NCI-H2029 (cell line): ENCODE measurements around the gene PIEZO1.
A peak's percentile ranks its signal among the peaks of the same experiment; 100 is the strongest.

Experiments used
- DNase-seq: peaks from one replicate; lab custom pipeline; 2025; lab: John Stamatoyannopoulos, UW

PIEZO1 gene

GRCh38 chr16:88815901-88816589, 31.0 kb upstream of the PIEZO1 start:
- peak; percentile 5 for DNase-seq

GRCh38 chr16:88815227-88815626, 30.2 kb upstream of the PIEZO1 start:
- no peak for DNase-seq

GRCh38 chr16:88814144-88814502, 29.1 kb upstream of the PIEZO1 start:
- no peak for DNase-seq

- DNase-seq, result no peak
Observed at GRCh38 chr16:88813269-88814143, 28.5 kb upstream of the PIEZO1 start.

- DNase-seq, result no peak
Observed at GRCh38 chr16:88812513-88813268, 27.7 kb upstream of the PIEZO1 start.

- peak; percentile 72 for DNase-seq
Observed at GRCh38 chr16:88811769-88812512, 26.9 kb upstream of the PIEZO1 start, which contains the start of gene APRT. Gene APRT, minus strand, starts transcription at chr16:88811928. Its CDS starts 29 bp downstream, at chr16:88811899.

GRCh38 chr16:88810912-88811768, 26.1 kb upstream of the PIEZO1 start:
- DNase-seq, result peak; percentile 39

- DNase-seq, result no peak
Observed at GRCh38 chr16:88810166-88810911, 25.3 kb upstream of the PIEZO1 start.

- no peak for DNase-seq
Observed at GRCh38 chr16:88809676-88810165, 24.7 kb upstream of the PIEZO1 start.

- no peak for DNase-seq
Observed at GRCh38 chr16:88809068-88809675, 24.2 kb upstream of the PIEZO1 start.

- no peak for DNase-seq
Observed at GRCh38 chr16:88807626-88808453, 22.8 kb upstream of the PIEZO1 start.

- no peak for DNase-seq
Observed at GRCh38 chr16:88807142-88807625, 22.2 kb upstream of the PIEZO1 start.

- no peak for DNase-seq
Observed at GRCh38 chr16:88806491-88807111, 21.6 kb upstream of the PIEZO1 start.

- DNase-seq, result no peak
Observed at GRCh38 chr16:88805887-88806393, 20.9 kb upstream of the PIEZO1 start.

- no peak for DNase-seq
Observed at GRCh38 chr16:88805340-88805715, 20.3 kb upstream of the PIEZO1 start.

GRCh38 chr16:88804552-88805339, 19.7 kb upstream of the PIEZO1 start:
- peak; percentile 31 for DNase-seq

GRCh38 chr16:88804173-88804551, 19.1 kb upstream of the PIEZO1 start:
- no peak for DNase-seq
